WTC11 (cell line): ENCODE data around the gene VAC14. TPM values are rescaled to one million over a fixed set of nuclear protein-coding genes. Genes with fewer than 3 reads are reported as not detected.

Source experiments
- ATAC-seq: fragments of 200-7000 bp; cut with Tn5 transposase; 2 replicates; pipeline ENCODE4 v1.10.0; 2021; ENCODE audit warnings: mild to moderate bottlenecking, moderate library complexity
- CTCF ChIA-PET: fragments of 300-600 bp; sonication (Branson Sonifier 250); formaldehyde crosslinking; loops from one replicate; lab custom pipeline; 2021; ENCODE audit warnings: antibody characterized with exemption; lab: Charles Lee
- POLR2A ChIA-PET: fragments of 350-600 bp; sonication (Branson Sonifier 250); formaldehyde crosslinking; loops from one replicate; lab custom pipeline; 2021; ENCODE audit warnings: antibody characterized with exemption; lab: Charles Lee
- DNase-seq: peaks from one replicate; pipeline ENCODE4 v3.0.0; 2021; ENCODE audit warnings: low spot score
- H3K27ac Mint-ChIP-seq: 2 replicates; pipeline ENCODE4 v1.8.0; 2021; ENCODE audit warnings: mixed read lengths
- H3K27me3 Mint-ChIP-seq: 2 replicates; pipeline ENCODE4 v1.8.0; 2021; ENCODE audit warnings: low read depth, mild to moderate bottlenecking, moderate library complexity, mixed read lengths
- H3K36me3 Mint-ChIP-seq: 2 replicates; pipeline ENCODE4 v1.8.0; 2021; ENCODE audit warnings: mixed read lengths
- H3K4me1 Mint-ChIP-seq: 2 replicates; pipeline ENCODE4 v1.8.0; 2022; ENCODE audit warnings: mixed read lengths
- H3K4me3 Mint-ChIP-seq: 2 replicates; pipeline ENCODE4 v1.8.0; 2021; ENCODE audit warnings: mild to moderate bottlenecking, moderate library complexity, mixed read lengths
- H3K9me3 Mint-ChIP-seq: 2 replicates; pipeline ENCODE4 v1.8.0; 2021; ENCODE audit warnings: mixed read lengths
- CREM ChIP-seq: sonication (generic); formaldehyde crosslinking; IDR thresholded peaks from 2 replicates; pipeline ENCODE4 v1.8.1; 2022; ENCODE audit warnings: mild to moderate bottlenecking, missing genetic modification reagents, moderate library complexity
- GABPB1 ChIP-seq: sonication (generic); formaldehyde crosslinking; IDR thresholded peaks from 2 replicates; pipeline ENCODE4 v1.8.1; 2023; ENCODE audit warnings: mild to moderate bottlenecking, missing genetic modification reagents
- NR3C1 ChIP-seq: sonication (generic); formaldehyde crosslinking; conservative IDR thresholded peaks from 2 replicates; pipeline ENCODE4 v1.8.1; 2023; ENCODE audit warnings: low read depth, mild to moderate bottlenecking, missing genetic modification reagents
- SMAD3 ChIP-seq: sonication (generic); formaldehyde crosslinking; IDR thresholded peaks from 2 replicates; pipeline ENCODE4 v1.8.0; 2022; ENCODE audit warnings: missing genetic modification reagents, mild to moderate bottlenecking, borderline replicate concordance
- total RNA-seq: library from RNA; stranded (reverse); gene quantifications from 3 replicates; pipeline ENCODE4 v1.2.3, GENCODE V29; 2021
- TF ChIP-seq, protein P1 (sequence below): sonication (generic); formaldehyde crosslinking; IDR thresholded peaks from 2 replicates; pipeline ENCODE4 v1.8.1; 2022; ENCODE audit warnings: low read depth, mild to moderate bottlenecking, moderate library complexity, missing genetic modification reagents, borderline replicate concordance
- TF ChIP-seq, protein P2 (sequence below): sonication (generic); formaldehyde crosslinking; IDR thresholded peaks from 2 replicates; pipeline ENCODE4 v1.8.1; 2023; ENCODE audit warnings: mild to moderate bottlenecking, missing genetic modification reagents
- TF ChIP-seq, protein P3 (sequence below): sonication (generic); formaldehyde crosslinking; IDR thresholded peaks from 2 replicates; pipeline ENCODE4 v1.8.0; 2023; ENCODE audit warnings: missing genetic modification reagents
- TF ChIP-seq, protein P4 (sequence below): fragments of 250-450 bp; sonication (Bioruptor Pico); IDR thresholded peaks from 2 replicates; pipeline ENCODE4 v1.8.0; 2021; ENCODE audit warnings: mild to moderate bottlenecking
- TF ChIP-seq, protein P5 (sequence below): sonication (generic); formaldehyde crosslinking; IDR thresholded peaks from 2 replicates; pipeline ENCODE4 v1.8.1; 2023; ENCODE audit warnings: mild to moderate bottlenecking, missing genetic modification reagents, moderate library complexity

Gene VAC14
- total RNA-seq, 1 experiment from 2014 or later: 60.1 TPM

DNA sequence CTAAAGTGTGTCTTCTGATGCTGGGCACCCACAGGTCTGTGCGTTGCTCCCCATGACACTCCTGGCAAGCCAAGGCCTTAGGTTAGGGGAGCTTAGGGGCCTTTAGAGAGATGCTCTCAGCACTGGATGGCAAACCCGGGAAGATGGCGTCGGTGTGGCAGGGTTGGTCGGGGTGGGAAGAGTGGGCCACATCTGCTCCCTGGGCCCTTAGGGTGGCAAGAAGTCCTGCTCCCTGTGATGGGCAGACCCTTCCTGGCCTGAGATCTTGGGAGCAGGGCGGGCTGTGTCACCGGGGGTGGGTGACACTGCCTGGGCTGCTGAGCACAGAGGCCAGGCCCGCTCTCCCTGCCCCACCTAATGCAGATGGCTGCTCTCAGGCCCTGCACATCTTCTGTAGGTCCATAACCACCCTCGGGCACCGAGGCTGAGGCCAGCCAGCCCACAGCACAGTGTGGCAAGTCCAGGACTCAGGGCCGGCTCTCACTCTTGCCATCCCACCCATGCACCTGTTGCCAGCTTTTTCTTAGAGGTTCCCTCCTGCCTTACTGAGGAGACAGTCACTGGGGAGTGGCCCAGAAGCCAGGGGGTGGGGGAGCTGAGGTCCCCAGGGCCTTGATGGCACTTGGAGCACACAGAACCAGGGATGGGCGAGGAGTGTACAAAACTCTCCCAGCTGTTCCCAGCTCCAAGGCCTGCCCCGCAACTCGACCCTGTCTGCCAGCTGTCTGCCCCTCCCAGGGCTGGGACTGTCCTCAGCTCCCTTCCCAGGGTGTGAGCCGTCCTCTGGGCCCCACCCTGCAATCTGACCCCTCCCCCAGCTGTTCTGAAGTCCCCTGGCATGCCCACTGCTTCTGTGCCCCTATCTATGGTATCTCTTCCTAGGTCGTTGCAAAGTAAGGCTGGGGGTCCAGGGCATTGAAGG is 110.7 kb downstream of the VAC14 start:
- H3K4me3 Mint-ChIP-seq: no peak overlapping the region
- no peaks in the 10 kb centered on the region for H3K27me3 Mint-ChIP-seq
- no peak for DNase-seq
- POLR2A ChIA-PET: no interaction called here
- CTCF ChIA-PET: interaction anchor here (1.4 to 4.6 kb wide), 2 partner anchors 48 to 81 kb away, joined by 7 to 43 read pairs; no protein-coding TSS in a partner anchor
- no peaks in the 10 kb centered on the region for H3K9me3 Mint-ChIP-seq
- H3K4me1 Mint-ChIP-seq: peaks cover 41% of the 10 kb centered on the region
- ATAC-seq: no peak
- H3K36me3 Mint-ChIP-seq: no peaks in the 10 kb centered on the region
- H3K27ac Mint-ChIP-seq: no peak overlapping the region; the same call in 1 of the 2 replicates
- TF ChIP-seq, protein P1, sequence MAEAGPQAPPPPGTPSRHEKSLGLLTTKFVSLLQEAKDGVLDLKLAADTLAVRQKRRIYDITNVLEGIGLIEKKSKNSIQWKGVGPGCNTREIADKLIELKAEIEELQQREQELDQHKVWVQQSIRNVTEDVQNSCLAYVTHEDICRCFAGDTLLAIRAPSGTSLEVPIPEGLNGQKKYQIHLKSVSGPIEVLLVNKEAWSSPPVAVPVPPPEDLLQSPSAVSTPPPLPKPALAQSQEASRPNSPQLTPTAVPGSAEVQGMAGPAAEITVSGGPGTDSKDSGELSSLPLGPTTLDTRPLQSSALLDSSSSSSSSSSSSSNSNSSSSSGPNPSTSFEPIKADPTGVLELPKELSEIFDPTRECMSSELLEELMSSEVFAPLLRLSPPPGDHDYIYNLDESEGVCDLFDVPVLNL (CRISPR knock-in tag): no peak
- 0 out of 2 replicates have a peak, but pooled peaks have one; percentile 3 for TF ChIP-seq GABPB1
- TF ChIP-seq, protein P2, sequence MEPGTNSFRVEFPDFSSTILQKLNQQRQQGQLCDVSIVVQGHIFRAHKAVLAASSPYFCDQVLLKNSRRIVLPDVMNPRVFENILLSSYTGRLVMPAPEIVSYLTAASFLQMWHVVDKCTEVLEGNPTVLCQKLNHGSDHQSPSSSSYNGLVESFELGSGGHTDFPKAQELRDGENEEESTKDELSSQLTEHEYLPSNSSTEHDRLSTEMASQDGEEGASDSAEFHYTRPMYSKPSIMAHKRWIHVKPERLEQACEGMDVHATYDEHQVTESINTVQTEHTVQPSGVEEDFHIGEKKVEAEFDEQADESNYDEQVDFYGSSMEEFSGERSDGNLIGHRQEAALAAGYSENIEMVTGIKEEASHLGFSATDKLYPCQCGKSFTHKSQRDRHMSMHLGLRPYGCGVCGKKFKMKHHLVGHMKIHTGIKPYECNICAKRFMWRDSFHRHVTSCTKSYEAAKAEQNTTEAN (CRISPR knock-in tag): no peak

DNA sequence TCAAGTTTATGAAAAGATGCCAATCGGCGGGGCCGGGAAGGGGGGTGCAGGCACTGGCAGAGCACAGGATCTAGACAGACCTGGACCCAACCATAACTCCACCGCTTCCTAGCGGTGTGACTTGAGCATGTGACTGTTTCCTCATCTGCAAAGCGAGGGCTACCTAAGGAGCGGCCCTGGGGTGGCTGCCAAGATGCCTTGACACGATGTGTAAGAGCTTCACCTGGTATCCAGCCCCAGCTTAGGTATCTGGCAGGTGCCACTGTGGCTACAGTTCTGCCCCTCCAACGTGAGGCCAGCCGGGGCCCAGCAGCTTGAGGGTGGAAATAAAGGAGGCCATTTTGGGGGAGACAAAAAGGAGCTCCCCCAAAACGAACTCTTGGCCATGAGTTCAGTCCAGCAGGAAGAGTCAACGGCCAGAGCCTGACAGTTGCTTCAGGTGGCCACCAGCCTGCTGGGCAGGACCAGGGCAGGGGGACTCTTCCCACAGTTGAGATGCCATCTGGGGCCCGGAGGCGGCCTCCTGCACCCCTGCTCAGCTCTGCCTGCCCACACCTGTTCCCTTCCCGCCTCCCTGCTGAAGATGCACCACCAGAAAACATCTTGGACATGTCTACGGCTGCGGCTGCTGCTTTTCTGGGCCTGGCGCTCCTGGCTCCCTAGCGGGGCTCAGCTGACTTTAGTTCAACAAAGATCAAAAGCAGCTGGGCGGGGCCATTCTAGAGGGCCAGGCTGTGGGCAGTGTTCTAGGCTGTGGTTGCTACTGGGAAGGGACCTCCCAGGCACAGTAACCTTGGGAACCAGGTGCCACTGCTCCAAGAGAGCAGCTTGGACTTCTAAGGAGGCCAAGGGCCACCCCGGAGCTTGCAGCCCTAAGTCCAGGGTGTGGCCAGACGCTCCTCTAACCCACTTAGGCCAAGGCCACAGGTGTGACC is 111.7 kb downstream of the VAC14 start:
- Mint-ChIP-seq H3K4me1 (peaks cover 34% of the 10 kb centered on the region), H3K9me3 (no peaks in the 10 kb centered on the region), H3K27me3 (no peaks in the 10 kb centered on the region), H3K4me3 (no peak overlapping the region), H3K36me3 (no peaks in the 10 kb centered on the region), H3K27ac (no peak overlapping the region)
- DNase-seq: no peak
- TF ChIP-seq GABPB1: peak; percentile 57
- TF ChIP-seq, protein P3, sequence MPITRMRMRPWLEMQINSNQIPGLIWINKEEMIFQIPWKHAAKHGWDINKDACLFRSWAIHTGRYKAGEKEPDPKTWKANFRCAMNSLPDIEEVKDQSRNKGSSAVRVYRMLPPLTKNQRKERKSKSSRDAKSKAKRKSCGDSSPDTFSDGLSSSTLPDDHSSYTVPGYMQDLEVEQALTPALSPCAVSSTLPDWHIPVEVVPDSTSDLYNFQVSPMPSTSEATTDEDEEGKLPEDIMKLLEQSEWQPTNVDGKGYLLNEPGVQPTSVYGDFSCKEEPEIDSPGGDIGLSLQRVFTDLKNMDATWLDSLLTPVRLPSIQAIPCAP (CRISPR knock-in tag): no peak
- CTCF ChIA-PET: interaction anchor here (1.4 to 4.6 kb wide), 3 partner anchors 10 to 82 kb away, joined by 7 to 43 read pairs (median 14); no protein-coding TSS in a partner anchor
- POLR2A ChIA-PET: no interaction called here
- ATAC-seq: no peak

DNA sequence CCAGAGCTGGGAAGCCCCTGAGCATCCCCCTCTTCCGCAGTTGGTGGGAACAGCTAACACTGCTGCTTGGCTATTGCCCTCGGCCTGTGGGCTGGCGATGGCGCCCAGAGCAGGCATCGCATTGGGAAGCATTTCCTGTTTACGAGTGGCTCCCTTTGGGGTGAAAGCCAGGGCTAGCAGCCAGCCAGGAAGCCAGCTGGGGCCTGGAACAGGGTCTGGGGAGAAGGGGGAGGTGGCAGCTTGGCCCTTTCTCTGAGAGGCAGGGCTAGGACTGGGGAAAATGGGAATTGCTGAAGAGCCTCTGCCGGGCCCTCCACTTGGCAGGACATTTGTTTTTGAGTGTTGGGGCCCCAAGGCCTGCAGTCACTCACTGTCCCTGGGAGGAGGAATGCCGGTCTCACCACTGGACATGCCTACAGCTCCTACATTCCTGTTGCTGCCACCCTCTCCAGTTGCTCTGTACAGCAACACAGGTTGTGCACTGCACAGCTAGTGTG is 112.7 kb downstream of the VAC14 start:
- DNase-seq: no peak
- Mint-ChIP-seq H3K4me1 (peaks cover 28% of the 10 kb centered on the region), H3K27me3 (no peaks in the 10 kb centered on the region), H3K4me3 (no peak overlapping the region), H3K27ac (peak overlapping the region; percentile 74), H3K36me3 (no peaks in the 10 kb centered on the region), H3K9me3 (no peaks in the 10 kb centered on the region)
- no peak for TF ChIP-seq SMAD3 (CRISPR knock-in tag)
- TF ChIP-seq, protein P4, sequence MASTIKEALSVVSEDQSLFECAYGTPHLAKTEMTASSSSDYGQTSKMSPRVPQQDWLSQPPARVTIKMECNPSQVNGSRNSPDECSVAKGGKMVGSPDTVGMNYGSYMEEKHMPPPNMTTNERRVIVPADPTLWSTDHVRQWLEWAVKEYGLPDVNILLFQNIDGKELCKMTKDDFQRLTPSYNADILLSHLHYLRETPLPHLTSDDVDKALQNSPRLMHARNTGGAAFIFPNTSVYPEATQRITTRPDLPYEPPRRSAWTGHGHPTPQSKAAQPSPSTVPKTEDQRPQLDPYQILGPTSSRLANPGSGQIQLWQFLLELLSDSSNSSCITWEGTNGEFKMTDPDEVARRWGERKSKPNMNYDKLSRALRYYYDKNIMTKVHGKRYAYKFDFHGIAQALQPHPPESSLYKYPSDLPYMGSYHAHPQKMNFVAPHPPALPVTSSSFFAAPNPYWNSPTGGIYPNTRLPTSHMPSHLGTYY (CRISPR knock-in tag): no peak
- no peak for TF ChIP-seq CREM
- TF ChIP-seq, protein P5, sequence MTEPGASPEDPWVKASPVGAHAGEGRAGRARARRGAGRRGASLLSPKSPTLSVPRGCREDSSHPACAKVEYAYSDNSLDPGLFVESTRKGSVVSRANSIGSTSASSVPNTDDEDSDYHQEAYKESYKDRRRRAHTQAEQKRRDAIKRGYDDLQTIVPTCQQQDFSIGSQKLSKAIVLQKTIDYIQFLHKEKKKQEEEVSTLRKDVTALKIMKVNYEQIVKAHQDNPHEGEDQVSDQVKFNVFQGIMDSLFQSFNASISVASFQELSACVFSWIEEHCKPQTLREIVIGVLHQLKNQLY (CRISPR knock-in tag): no peak
- TF ChIP-seq NR3C1 (CRISPR knock-in tag): no peak
- CTCF ChIA-PET: interaction anchor here (0.8 to 4.6 kb wide), 9 partner anchors 7 to 83 kb away, joined by 3 to 43 read pairs (median 10); no protein-coding TSS in a partner anchor
- POLR2A ChIA-PET: interaction anchor here (0.6 to 1.2 kb wide), 3 partner anchors 7 to 245 kb away, joined by 3 to 4 read pairs (median 3); no protein-coding TSS in a partner anchor
- peak; percentile 5 for ATAC-seq
